CD4-positive, alpha-beta T cell treated with Interleukin-2 at 100 ng/mL for 4 hours (primary cell): Measurements from ENCODE around the gene ZG16.
"Not testable (repeated sequence)": the region's sequence is repeated elsewhere in the genome, so short reads cannot be mapped to it uniquely, and the experiment has no call there.

Experiments used
- DNase-seq: peaks from one replicate; pipeline ENCODE4 v3.0.0-alpha.2; 2020; ENCODE audit warnings: low spot score

Gene ZG16

DNA sequence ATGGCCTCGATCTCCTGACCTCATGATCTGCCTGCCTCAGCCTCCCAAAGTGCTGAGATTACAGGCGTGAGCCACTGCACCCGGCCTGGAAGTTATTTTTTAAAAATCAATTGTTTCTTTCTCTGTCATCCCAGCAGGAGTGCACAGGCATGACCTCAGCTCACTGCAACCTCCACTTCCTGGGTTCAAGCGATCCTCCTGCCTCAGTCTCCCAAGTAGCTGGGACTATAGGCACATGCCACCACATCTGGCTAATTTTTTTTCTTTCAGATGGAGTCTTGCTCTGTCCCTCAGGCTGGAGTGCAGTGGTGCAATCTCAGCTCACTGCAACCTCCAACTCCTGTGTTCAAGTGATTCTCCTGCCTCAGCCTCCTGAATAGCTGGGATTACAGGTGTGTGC, 9.1 kb downstream of the ZG16 start:
- not testable (repeated sequence) for DNase-seq

DNA sequence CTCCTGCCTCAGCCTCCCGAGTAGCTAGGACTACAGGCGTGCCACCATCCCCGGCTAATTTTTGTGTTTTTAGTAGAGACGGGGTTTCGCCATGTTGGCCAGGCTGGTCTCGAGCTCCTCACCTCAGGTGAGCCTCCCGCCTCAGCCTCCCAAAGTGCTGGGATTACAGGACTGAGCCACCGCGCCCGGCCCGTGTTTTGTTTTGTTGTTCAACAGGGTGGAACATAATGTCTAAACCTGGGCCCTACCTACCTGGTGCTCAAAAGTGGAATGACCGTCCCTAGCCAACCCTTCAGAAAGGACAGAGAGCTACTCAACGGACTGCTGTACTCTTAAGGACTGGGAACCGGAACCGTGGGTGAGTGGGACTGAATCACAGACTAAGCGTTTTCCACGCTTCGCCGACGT, 11.7 kb downstream of the ZG16 start:
- DNase-seq, result no peak

DNA sequence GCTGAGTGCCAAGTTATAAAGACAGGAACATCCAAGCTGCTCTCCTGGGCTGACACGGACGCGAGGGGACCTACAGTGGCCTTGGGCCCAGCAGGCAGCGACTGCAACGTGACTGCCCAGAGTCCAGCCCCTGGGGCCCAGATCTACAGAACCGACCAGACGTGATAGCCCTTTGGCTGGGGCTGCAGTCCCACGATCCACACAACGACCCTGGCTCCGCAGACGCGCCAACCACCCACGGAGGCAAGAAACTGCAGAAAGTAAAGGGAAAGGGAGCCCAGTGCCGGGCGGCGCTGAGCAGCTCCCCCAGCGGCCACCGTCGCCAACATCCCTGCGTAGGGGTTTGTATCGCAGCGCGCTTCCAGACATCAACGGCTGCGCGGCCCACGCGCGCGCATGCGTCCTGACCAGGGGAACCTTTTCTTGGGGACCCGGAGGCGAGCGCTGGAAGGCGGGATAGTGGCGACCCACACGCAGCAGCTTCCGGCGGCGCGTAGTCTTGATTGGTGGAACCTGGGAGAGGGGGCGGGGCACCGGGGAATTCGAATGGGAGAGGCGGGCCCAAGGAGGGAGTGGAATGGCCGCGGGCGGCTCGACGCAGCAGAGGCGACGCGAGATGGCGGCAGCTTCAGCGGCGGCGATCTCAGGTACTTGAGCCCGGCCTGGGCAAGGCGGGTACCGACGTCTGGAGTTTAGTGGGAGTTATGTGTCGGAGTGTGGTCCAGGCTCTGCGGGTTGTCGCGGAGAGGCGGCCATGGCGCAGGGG, 12.3 kb downstream of the ZG16 start, which contains the start of gene KIF22:
Gene KIF22, plus strand, starts transcription at position 569 of the 766 bp plus-strand sequence. Its CDS starts 9 bp downstream, at position 578.
- peak; percentile 100 for DNase-seq

DNA sequence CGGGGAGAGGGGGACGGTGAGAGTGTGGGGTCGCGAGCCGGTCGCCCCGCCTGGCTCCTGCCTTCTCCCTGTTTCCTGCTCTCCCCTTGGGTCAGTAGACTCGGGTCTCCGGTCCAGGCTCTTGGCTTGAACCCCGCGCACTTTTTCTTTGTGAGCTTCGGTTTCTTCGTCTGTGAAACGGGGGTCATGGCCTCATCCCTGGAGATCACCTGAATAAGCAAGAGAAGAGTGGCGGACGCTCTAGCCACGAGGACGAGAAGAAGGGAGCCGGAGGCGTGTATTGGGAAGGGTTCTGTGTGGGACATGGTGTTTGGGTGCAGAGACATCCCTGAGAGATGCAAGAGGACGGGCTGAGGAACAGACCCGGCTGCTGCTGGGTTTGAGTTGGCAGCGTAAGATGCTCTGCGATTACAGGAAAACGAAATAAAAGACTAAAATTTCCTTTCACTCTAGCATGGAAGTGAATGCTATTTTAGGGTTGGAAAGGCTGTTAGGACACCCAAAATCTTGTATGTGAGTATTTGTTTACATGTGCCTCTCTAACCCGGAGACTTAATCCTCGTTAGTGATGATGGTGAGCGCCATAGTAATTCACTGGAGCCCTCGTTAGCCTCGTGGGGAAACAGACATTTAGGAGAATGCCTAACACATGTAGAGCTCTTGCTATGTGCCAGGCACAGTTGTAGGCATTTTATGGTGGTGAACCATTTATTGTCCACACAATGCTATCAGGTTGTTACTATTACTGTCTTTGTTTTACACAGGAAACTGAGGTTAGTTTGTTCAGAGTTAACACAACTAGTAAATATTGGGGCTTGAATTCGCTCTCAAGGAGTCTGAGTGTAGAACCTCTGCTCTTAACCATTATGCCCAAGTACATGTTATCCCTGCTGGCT, 13.1 kb downstream of the ZG16 start:
- peak; percentile 19 for DNase-seq

DNA sequence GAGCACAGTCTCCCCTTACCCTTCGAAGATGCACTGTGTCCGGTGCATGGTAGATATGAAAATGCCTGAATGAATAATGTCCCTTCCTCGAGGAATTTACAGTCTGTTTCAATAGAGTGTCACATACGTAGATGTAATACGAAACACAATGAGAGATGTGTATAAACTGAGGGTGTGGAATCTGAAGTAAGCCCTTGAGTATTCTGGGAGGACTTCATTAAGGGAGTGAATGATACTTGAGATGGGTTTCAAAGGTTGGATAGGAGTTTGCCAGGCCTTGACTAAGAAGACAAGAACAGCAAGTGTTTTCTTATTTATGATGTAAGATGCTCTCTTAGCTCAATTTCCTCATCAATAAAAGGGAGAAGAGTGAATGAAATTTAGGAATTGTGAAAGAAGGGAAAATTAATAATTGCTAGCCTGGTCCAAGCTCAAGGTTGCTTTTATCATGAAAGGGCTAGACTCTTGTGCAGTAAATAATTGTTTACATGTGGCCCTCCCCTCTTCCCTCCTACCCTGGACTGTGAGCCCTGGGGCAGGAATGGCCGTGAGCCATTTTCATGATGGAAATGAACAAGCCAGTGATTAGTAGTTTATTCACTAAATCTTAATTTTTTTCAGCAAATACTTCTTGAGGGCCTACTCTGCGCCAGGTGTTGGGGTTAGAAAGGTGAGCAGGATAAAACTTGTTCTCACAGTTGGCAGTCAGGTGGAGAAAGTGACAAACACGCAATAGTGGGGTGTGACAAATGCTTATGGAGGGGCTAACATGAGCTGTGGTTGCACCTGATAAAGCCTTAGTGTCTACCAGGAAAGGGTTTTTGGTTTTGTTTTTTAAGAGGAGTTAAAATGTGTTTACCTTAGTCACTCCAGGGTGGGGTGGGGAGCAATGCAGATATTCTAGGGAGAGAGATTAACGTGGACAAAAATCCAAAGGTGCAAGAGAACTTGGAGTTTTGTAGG, 14.1 kb downstream of the ZG16 start:
- DNase-seq, result peak; percentile 38

DNA sequence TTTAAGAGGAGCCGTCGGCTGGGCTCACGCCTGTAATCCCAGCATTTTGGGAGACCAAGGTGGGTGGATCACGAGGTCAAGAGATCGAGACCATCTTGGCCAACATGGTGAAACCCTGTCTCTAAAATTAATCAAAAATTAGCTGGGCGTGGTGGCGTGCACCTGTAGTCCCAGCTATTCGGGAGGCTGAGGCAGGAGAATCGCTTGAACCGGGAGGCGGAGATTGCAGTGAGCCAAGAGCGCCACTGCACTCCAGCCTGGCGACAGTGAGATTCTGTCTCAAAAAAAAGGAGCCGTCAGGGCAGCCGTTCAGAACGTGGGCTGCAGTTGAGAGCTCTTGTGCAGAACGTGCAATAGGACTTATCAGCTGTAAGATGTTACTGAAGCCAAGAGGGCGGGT, 15.1 kb downstream of the ZG16 start:
- not testable (repeated sequence) for DNase-seq

DNA sequence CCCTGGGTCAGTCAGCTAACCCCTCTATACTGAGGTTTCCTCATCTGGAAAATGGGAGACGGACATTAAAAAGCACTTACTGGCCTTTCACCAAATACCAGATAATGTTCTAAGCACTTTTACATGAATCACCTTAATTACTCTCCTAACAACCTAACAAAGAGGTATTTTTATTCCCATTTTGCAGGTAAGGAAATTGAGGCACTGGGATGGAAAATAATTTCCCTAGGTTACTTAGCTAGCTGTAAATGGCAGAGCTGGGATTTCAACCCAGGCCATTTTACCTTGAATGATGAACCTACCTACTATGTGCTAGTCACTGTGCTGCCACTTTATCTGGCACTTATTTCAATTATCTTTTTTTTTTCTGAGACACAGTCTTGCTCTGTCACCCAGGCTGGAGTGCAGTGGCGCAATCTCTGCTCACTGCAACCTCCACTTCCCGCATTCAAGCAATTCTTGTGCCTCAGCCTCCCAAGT, 16.2 kb downstream of the ZG16 start:
- no peak for DNase-seq

DNA sequence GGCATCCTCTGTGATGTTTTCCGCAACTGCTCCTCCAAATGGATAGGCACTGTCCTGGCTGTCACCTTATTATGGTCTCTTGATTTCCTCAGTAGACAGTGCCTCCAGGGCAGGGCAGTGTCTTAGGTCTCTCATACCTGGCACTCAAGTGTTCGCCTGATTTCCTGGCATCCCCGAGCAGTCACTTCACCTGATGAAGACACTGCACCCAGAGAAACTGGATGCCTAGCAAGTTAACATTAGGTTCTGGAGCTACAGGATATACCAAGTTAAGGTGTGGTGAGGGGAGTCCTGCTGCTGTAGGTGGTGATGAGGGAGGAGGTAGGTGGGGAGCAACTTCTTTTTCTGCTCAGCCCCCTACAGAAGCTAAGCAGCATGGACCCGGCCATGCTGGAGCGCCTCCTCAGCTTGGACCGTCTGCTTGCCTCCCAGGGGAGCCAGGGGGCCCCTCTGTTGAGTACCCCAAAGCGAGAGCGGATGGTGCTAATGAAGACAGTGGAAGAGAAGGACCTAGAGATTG, 24.4 kb downstream of the ZG16 start:
- DNase-seq, result no peak

DNA sequence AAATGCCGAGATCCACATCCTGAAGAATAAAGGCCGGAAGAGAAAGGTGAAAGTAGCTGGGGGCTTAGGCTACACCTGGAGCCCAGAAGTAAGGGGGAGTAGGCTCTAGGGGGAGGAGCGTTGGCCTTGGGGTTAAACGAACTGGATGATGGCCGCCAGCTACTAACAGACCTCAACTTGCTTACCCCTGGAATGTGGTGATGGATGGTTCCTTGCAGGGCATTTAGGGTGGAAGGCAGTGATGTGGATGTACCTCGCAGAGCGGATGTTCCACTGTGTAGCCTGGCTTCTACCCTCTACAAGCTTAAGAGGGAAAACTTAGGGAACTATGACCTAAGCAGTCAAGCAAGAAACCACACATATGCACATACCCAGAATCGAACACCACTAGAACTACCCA, 26.0 kb downstream of the ZG16 start:
- no peak for DNase-seq

DNA sequence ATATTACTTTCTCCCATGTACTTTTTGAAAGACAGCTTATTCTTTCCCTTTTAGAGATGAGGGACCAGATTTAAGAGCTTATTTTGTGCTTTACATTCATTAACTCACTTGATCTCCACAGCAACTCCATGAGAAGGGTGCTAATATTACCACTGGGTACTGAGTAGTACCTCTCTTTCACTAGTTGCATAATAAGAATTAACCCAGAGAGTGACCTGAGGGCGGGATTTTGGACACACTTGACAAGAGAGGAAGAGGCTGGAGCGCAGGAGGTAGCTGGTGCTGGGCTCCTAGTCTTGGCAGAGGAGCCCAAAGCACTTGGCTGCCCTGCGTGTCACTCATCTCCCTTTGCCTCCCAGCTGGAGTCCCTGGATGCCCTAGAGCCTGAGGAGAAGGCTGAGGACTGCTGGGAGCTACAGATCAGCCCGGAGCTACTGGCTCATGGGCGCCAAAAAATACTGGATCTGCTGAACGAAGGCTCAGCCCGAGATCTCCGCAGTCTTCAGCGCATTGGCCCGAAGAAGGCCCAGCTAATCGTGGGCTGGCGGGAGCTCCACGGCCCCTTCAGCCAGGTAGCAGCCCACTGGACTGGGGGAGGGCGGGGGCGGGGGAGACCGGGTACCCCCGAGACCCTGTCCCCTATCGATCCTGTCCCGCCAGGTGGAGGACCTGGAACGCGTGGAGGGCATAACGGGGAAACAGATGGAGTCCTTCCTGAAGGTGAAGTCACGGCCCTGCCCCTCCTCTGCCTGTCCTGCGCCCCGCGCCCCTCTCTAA, 26.6 kb downstream of the ZG16 start:
- DNase-seq, result no peak

DNA sequence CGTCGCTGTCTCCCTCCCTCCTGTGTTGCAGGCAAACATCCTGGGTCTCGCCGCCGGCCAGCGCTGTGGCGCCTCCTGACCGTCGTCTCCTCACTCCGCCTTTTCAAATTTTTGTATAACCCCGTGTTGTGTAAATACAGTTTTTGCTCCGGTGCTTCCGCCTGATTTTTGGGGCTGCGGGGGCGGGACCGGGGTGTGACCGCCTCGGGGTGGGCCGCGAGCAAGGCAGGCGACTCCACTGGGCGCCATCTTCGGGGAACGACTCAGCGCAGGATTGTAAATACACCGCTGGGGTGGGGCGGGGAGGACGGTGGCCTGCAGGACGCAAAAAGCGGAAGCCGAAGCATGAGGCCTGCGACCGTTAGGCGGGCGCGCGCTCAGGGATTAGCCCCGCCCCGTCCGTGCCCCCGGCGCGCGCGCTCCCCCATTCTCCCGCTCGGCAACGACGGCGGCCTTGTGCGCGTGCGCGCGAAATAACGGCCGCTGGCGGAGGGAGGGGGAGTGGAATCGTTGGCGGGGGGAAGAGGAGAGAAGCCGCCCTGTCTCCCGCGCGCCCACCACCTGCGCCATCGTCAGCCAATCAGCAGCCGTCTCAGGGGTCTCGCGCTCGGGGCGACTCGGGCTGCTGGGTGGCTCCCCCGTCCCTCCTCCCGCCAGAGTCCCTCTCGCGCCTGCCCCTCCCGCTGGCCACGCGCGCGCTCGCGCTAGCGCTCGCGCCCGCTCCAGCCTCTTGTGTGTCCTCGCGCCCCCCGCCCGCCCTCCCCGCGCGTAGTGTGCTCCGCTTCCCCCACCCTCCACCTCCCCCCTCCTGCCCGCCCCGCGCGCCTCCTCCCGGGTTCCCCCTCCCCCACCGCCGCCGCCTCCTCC, 27.4 kb downstream of the ZG16 start:
- DNase-seq, result peak; percentile 99

DNA sequence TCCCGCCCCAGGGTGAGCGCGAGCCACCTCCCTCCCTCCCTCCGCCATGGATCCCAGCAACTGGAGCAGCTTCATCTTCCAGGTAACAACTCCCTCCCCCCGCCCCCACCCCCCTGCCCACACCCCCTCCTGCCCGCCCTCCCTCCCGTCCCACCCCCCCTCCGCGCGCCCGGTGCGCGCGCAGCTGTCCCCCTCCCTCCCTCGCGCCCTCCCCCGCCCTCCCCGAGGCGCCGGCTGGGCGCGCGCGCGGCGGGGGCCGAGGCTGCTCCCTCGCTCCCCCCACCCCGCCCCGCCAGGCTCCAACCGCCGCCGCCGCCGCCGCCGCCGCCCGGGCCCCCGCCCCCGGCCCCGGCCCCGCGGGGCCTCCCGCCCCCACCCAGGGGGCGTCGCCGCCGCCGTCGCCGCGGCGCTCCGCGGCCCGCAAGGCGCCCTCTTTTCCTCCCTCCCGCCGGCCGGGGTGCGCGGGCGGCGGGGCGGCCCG, 28.1 kb downstream of the ZG16 start, which contains the start of gene MAZ:
Gene MAZ, plus strand, starts transcription at position 431 of the 481 bp plus-strand sequence. CDS start 173 bp downstream, outside the sequence.
- DNase-seq, result peak; percentile 88

DNA sequence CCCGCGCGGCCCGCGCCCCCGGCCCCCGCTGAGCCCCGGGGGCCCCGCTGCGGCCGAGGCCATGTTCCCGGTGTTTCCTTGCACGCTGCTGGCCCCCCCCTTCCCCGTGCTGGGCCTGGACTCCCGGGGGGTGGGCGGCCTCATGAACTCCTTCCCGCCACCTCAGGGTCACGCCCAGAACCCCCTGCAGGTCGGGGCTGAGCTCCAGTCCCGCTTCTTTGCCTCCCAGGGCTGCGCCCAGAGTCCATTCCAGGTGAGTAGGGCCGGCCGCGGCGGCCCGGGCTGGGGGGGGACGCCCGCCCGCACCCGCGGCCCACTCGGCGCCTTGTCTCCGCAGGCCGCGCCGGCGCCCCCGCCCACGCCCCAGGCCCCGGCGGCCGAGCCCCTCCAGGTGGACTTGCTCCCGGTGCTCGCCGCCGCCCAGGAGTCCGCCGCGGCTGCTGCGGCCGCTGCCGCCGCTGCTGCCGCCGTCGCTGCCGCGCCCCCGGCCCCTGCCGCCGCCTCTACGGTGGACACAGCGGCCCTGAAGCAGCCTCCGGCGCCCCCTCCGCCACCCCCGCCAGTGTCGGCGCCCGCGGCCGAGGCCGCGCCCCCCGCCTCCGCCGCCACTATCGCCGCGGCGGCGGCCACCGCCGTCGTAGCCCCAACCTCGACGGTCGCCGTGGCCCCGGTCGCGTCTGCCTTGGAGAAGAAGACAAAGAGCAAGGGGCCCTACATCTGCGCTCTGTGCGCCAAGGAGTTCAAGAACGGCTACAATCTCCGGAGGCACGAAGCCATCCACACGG, 28.8 kb downstream of the ZG16 start:
- peak; percentile 36 for DNase-seq

DNA sequence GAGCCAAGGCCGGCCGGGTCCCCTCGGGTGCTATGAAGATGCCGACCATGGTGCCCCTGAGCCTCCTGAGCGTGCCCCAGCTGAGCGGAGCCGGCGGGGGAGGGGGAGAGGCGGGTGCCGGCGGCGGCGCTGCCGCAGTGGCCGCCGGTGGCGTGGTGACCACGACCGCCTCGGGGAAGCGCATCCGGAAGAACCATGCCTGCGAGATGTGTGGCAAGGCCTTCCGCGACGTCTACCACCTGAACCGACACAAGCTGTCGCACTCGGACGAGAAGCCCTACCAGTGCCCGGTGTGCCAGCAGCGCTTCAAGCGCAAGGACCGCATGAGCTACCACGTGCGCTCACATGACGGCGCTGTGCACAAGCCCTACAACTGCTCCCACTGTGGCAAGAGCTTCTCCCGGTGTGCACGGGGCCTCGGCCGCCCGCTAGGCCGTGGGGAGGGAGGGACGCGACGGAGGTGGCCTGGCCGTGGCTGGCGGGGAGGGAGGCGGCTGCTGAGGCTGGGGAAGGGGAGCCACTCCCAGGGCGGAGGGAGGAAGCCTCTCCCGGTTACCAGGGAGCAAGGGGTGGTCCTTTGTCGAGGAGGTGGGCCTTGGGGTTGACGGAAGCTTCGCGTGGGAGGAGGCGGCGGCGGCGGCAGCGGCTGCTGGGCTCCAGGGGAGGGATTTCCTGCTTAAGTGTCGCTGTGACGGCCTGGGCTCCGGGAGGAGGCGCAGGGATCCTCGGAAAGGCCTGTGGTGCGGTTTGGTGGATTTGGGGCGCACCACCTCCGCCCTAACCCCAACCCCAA, 29.6 kb downstream of the ZG16 start:
- peak; percentile 90 for DNase-seq

DNA sequence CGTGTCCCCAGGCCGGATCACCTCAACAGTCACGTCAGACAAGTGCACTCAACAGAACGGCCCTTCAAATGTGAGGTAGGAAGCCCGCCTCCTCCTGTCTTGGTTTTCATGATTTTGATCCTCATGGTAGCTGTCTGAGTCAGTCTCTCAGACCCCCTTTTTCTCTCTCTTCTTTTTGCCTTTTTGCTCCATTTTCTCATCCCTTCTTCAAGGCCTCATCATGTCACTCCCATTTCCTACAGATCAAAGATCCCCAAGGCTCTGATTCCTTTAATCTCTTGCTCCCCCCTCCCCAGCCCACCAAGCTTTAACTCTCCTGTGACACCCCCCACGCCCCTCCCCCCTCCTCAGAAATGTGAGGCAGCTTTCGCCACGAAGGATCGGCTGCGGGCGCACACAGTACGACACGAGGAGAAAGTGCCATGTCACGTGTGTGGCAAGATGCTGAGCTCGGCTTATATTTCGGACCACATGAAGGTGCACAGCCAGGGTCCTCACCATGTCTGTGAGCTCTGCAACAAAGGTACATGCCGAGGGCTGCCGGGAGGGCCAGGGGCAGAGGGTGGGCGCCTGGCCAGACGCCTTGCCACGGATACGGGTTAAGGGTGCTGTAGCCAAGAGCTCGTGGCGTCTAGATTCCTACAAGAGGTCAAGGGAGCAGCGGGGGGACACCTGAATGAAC, 30.3 kb downstream of the ZG16 start:
- peak; percentile 29 for DNase-seq

DNA sequence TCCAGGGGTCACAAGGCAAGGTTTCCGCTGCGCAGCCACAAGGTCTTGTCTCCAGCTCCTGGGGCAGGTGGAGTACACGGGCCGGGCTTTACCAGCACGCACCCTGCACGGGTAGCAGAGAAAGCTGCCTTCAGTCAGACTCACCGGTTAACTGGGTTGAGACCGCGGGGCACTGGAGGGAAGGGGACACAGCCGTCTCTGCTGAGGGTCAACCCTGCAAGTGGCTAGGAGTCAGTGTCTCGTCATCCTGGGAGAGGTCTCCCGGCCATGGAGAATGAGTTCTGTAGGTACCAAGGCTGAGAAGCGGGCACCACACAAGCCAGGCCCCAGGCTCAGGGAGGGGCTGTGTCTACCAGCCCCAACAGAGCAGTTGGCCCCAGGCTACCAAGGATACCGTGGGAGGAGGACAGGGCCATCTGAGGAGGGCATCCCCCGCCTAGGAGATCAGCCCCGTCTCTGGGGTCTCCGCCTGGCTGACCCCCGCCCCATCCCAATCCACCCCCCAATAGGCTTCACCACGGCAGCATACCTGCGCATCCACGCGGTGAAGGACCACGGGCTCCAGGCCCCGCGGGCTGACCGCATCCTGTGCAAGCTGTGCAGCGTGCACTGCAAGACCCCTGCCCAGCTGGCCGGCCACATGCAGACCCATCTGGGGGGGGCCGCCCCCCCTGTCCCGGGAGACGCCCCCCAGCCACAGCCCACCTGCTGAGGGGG, 31.1 kb downstream of the ZG16 start:
- no peak for DNase-seq
